IgD-negative memory B cell (primary cell): ENCODE data around the gene TEKT2. TPM values are rescaled to one million over a fixed set of nuclear protein-coding genes. Genes with fewer than 3 reads are reported as not detected.

ENCODE experiments used
- H3K27ac Mint-ChIP-seq, 3 donors: one replicate each; pipeline ENCODE4 v1.8.0; 2020 to 2022; ENCODE audit warnings: mild to moderate bottlenecking in 3 of 3, mixed read lengths in 3 of 3, moderate library complexity in 1 of 3
- H3K27me3 Mint-ChIP-seq: one replicate; pipeline ENCODE4 v1.8.0; 2021; ENCODE audit warnings: mixed read lengths
- H3K36me3 Mint-ChIP-seq: one replicate; pipeline ENCODE4 v1.8.0; 2020; ENCODE audit warnings: mild to moderate bottlenecking, mixed read lengths
- H3K4me1 Mint-ChIP-seq, 3 donors: one replicate each; pipeline ENCODE4 v1.8.0; 2020 to 2022; ENCODE audit warnings: mixed read lengths in 3 of 3, mild to moderate bottlenecking in 1 of 3
- H3K4me3 Mint-ChIP-seq, 4 donors: one replicate each; pipeline ENCODE4 v1.8.0; 2020 to 2022; ENCODE audit warnings: mild to moderate bottlenecking in 4 of 4, mixed read lengths in 4 of 4, moderate library complexity in 3 of 4
- H3K9me3 Mint-ChIP-seq, 3 donors: one replicate each; pipeline ENCODE4 v1.8.0; 2020 to 2021; ENCODE audit warnings: mixed read lengths in 3 of 3, mild to moderate bottlenecking in 1 of 3
- polyA plus RNA-seq: library from polyadenylated mRNA; unstranded; fragments of 300-500 nt; fragmentation: Illumina TruSeq; gene quantifications from one replicate; pipeline ENCODE4 v1.2.3, GENCODE V29; 2021

The TEKT2 gene
- polyA plus RNA-seq, 1 donor from 2014 or later = not detected

- Mint-ChIP-seq H3K36me3 (no peaks in the 10 kb centered on the region), H3K4me1 (peaks cover 7 to 10% (median 7%) of the 10 kb centered on the region in 3 donors), H3K4me3 (peak overlapping the region in 3 of 4 donors; percentile 8 to 66 (median 39)), H3K27ac (no peak overlapping the region), H3K27me3 (no peaks in the 10 kb centered on the region), H3K9me3 (no peaks in the 10 kb centered on the region)
Observed at GRCh38 chr1:36092798-36093185, 8.9 kb downstream of the TEKT2 start.

- peak overlapping the region in 2 of 4 donors; percentile 8 to 66 for H3K4me3 Mint-ChIP-seq
- H3K27ac Mint-ChIP-seq = no peak overlapping the region
Observed at GRCh38 chr1:36093226-36093625, 9.3 kb downstream of the TEKT2 start.

GRCh38 chr1:36093929-36094328 lies 10.0 kb downstream of the TEKT2 start:
- H3K9me3 Mint-ChIP-seq = no peaks in the 10 kb centered on the region
- no peak overlapping the region for H3K27ac Mint-ChIP-seq
- no peaks in the 10 kb centered on the region for H3K36me3 Mint-ChIP-seq
- peak overlapping the region in 1 of 4 donors; percentile 45 for H3K4me3 Mint-ChIP-seq
- H3K27me3 Mint-ChIP-seq = no peaks in the 10 kb centered on the region
- peaks cover 7 to 10% (median 7%) of the 10 kb centered on the region in 3 donors for H3K4me1 Mint-ChIP-seq

More at GRCh38 chr1:36093226-36093625, 9.3 kb downstream of the TEKT2 start:
- H3K4me1 Mint-ChIP-seq = peaks cover 7 to 10% (median 7%) of the 10 kb centered on the region in 3 donors
- no peaks in the 10 kb centered on the region for H3K9me3 Mint-ChIP-seq
- H3K36me3 Mint-ChIP-seq = no peaks in the 10 kb centered on the region
- H3K27me3 Mint-ChIP-seq = no peaks in the 10 kb centered on the region

- Mint-ChIP-seq H3K9me3 (no peaks in the 10 kb centered on the region), H3K27me3 (no peaks in the 10 kb centered on the region), H3K4me1 (peaks cover 1 to 4% (median 2%) of the 10 kb centered on the region in 3 donors), H3K4me3 (no peak overlapping the region), H3K36me3 (no peaks in the 10 kb centered on the region), H3K27ac (no peak overlapping the region)
Observed at GRCh38 chr1:36094621-36095061, 10.7 kb downstream of the TEKT2 start.

- H3K27ac Mint-ChIP-seq = peak overlapping the region in 1 of 3 donors; percentile 21
- no peaks in the 10 kb centered on the region for H3K27me3 Mint-ChIP-seq
- H3K4me1 Mint-ChIP-seq = peaks cover 0 to 2% (median 0%) of the 10 kb centered on the region in 3 donors
- no peak overlapping the region for H3K4me3 Mint-ChIP-seq
- no peaks in the 10 kb centered on the region for H3K9me3 Mint-ChIP-seq
- no peaks in the 10 kb centered on the region for H3K36me3 Mint-ChIP-seq
Observed at GRCh38 chr1:36095760-36096405, 12.0 kb downstream of the TEKT2 start.

GRCh38 chr1:36096500-36097432 lies 12.9 kb downstream of the TEKT2 start:
- no peaks in the 10 kb centered on the region for H3K9me3 Mint-ChIP-seq

GRCh38 chr1:36097693-36098585 lies 14.0 kb downstream of the TEKT2 start:
- H3K27ac Mint-ChIP-seq = peak overlapping the region in 1 of 3 donors; percentile 80
- H3K9me3 Mint-ChIP-seq = no peaks in the 10 kb centered on the region
- H3K27me3 Mint-ChIP-seq = no peaks in the 10 kb centered on the region
- no peak overlapping the region for H3K4me3 Mint-ChIP-seq
- H3K4me1 Mint-ChIP-seq = peaks cover 0 to 2% (median 0%) of the 10 kb centered on the region in 3 donors
- H3K36me3 Mint-ChIP-seq = no peaks in the 10 kb centered on the region

More at GRCh38 chr1:36096500-36097432, 12.9 kb downstream of the TEKT2 start:
- H3K27ac Mint-ChIP-seq = peak overlapping the region in 1 of 3 donors; percentile 67
- peaks cover 0 to 2% (median 0%) of the 10 kb centered on the region in 3 donors for H3K4me1 Mint-ChIP-seq
- no peak overlapping the region for H3K4me3 Mint-ChIP-seq
- no peaks in the 10 kb centered on the region for H3K36me3 Mint-ChIP-seq
- no peaks in the 10 kb centered on the region for H3K27me3 Mint-ChIP-seq

GRCh38 chr1:36098650-36099365 lies 14.9 kb downstream of the TEKT2 start:
- H3K36me3 Mint-ChIP-seq = no peaks in the 10 kb centered on the region
- no peak overlapping the region for H3K27ac Mint-ChIP-seq
- no peak overlapping the region for H3K4me3 Mint-ChIP-seq
- H3K9me3 Mint-ChIP-seq = no peaks in the 10 kb centered on the region
- peaks cover 0 to 2% (median 0%) of the 10 kb centered on the region in 3 donors for H3K4me1 Mint-ChIP-seq
- H3K27me3 Mint-ChIP-seq = no peaks in the 10 kb centered on the region

- H3K27me3 Mint-ChIP-seq = no peaks in the 10 kb centered on the region
- H3K9me3 Mint-ChIP-seq = no peaks in the 10 kb centered on the region
- H3K27ac Mint-ChIP-seq = no peak overlapping the region
- H3K4me1 Mint-ChIP-seq = peaks cover 0 to 2% (median 0%) of the 10 kb centered on the region in 3 donors
- no peak overlapping the region for H3K4me3 Mint-ChIP-seq
- H3K36me3 Mint-ChIP-seq = no peaks in the 10 kb centered on the region
Observed at GRCh38 chr1:36099681-36100341, 15.9 kb downstream of the TEKT2 start.

- no peaks in the 10 kb centered on the region for H3K27me3 Mint-ChIP-seq
Observed at GRCh38 chr1:36100376-36100775, 16.5 kb downstream of the TEKT2 start.

GRCh38 chr1:36101546-36101945 lies 17.7 kb downstream of the TEKT2 start:
- no peak overlapping the region for H3K4me3 Mint-ChIP-seq
- H3K27ac Mint-ChIP-seq = no peak overlapping the region
- no peaks in the 10 kb centered on the region for H3K36me3 Mint-ChIP-seq
- peaks cover 0 to 2% (median 0%) of the 10 kb centered on the region in 3 donors for H3K4me1 Mint-ChIP-seq
- no peaks in the 10 kb centered on the region for H3K27me3 Mint-ChIP-seq
- H3K9me3 Mint-ChIP-seq = no peaks in the 10 kb centered on the region

More at GRCh38 chr1:36100376-36100775, 16.5 kb downstream of the TEKT2 start:
- Mint-ChIP-seq H3K36me3 (no peaks in the 10 kb centered on the region), H3K27ac (peak overlapping the region in 1 of 3 donors; percentile 35), H3K9me3 (no peaks in the 10 kb centered on the region), H3K4me3 (no peak overlapping the region), H3K4me1 (peaks cover 0 to 2% (median 0%) of the 10 kb centered on the region in 3 donors)

- Mint-ChIP-seq H3K4me1 (no peaks in the 10 kb centered on the region), H3K27me3 (no peaks in the 10 kb centered on the region), H3K9me3 (no peaks in the 10 kb centered on the region), H3K27ac (no peak overlapping the region), H3K4me3 (no peak overlapping the region), H3K36me3 (no peaks in the 10 kb centered on the region)
Observed at GRCh38 chr1:36106269-36106668, 22.4 kb downstream of the TEKT2 start.

- no peak overlapping the region for H3K4me3 Mint-ChIP-seq
- no peaks in the 10 kb centered on the region for H3K36me3 Mint-ChIP-seq
- no peaks in the 10 kb centered on the region for H3K9me3 Mint-ChIP-seq
- H3K27ac Mint-ChIP-seq = peak overlapping the region in 1 of 3 donors; percentile 41
- H3K4me1 Mint-ChIP-seq = no peaks in the 10 kb centered on the region
- no peaks in the 10 kb centered on the region for H3K27me3 Mint-ChIP-seq
Observed at GRCh38 chr1:36107394-36107793, 23.5 kb downstream of the TEKT2 start.
